PC-9 (cell line): ENCODE results near the gene CA7.

Source experiments
- EZH2 ChIP-seq: fragments of 200-600 bp; sonication (generic); IDR thresholded peaks from 2 replicates; pipeline ENCODE4 v1.8.0; 2017; ENCODE audit warnings: antibody characterized with exemption, low read depth
- TF ChIP-seq, protein P1 (sequence below): fragments of 200-600 bp; sonication (generic); conservative IDR thresholded peaks from 2 replicates; pipeline ENCODE4 v1.6.1; 2017; ENCODE audit warnings: mixed run types, antibody characterized with exemption, mild to moderate bottlenecking, moderate library complexity

DNA sequence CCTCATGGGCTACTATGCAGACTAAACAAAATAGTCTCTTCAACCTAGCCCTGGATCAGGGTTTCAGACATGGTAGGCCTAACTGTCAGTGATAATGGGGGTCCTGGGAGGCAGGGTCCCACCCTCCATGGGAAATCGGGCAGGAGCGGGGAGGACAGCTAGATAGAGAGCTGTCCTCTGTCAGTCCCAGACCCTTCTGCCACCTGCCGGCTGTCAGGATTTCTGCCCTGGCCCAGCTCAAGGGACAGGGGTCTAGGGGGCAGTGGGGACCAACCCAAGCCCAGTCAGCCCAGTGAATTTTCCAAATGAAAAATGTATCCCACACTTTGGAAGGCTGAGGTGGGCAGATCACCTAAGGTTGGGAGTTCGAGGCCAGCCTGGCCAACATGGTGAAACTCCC is 5.3 kb downstream of the CA7 start:
- TF ChIP-seq, protein P1, sequence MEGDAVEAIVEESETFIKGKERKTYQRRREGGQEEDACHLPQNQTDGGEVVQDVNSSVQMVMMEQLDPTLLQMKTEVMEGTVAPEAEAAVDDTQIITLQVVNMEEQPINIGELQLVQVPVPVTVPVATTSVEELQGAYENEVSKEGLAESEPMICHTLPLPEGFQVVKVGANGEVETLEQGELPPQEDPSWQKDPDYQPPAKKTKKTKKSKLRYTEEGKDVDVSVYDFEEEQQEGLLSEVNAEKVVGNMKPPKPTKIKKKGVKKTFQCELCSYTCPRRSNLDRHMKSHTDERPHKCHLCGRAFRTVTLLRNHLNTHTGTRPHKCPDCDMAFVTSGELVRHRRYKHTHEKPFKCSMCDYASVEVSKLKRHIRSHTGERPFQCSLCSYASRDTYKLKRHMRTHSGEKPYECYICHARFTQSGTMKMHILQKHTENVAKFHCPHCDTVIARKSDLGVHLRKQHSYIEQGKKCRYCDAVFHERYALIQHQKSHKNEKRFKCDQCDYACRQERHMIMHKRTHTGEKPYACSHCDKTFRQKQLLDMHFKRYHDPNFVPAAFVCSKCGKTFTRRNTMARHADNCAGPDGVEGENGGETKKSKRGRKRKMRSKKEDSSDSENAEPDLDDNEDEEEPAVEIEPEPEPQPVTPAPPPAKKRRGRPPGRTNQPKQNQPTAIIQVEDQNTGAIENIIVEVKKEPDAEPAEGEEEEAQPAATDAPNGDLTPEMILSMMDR, result no peak
- TF ChIP-seq EZH2, result no peak
